Measurements from ENCODE around the gene AOPEP. TPM values are rescaled to one million over a fixed set of nuclear protein-coding genes. Genes with fewer than 3 reads are reported as not detected.

AOPEP gene
- total and polyA plus RNA-seq, 2 of the 13 experiments (the other 11 are each of a cell fraction or from before 2014, with no cell fraction given), result 22.2 to 41.6 TPM

DNA sequence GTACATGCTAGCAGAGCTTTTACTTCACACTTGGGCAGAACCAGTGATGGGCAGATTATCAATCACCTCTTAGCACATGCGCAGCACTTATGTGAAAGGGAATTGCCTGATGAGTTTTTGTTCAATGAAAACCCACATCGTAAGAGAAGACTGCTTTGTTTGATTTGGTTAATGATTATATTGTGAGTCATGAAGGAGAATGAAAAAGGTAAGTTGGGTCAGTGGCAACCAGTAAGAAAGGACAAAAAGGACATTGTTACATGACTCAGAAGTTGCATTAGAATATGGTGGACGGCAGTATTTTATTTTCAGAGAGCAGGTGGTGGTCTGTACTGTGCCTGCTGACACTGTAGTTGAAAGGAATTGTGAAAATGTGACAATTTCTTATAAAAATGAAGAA, 127.4 kb downstream of the AOPEP start (continued):
- TF ChIP-seq PAXIP1 (CRISPR knock-in tag; conservative IDR thresholded peaks at IDR 0.05), result peak; percentile 70
- TF ChIP-seq NR2F6 (IDR thresholded peaks at IDR 0.05), result no peak
- no peak; the same call in 1 of the 2 replicates for TF ChIP-seq NR2F6 (CRISPR knock-in tag; IDR thresholded peaks at IDR 0.05)
- peak; percentile 36; the same call in 1 of the 2 replicates for TF ChIP-seq CREB1 (IDR thresholded peaks at IDR 0.05)
- peak; percentile 38; the same call in 1 of the 2 replicates for TF ChIP-seq CREB1 (CRISPR knock-in tag; IDR thresholded peaks at IDR 0.05)
- TF ChIP-seq PHB2 (IDR thresholded peaks at IDR 0.05; ENCODE audit: partially characterized antibody), result no peak
- no peak for TF ChIP-seq ZNF256 (CRISPR knock-in tag; conservative IDR thresholded peaks at IDR 0.05)
- no peak for TF ChIP-seq ATF7 (IDR thresholded peaks at IDR 0.05)
- TF ChIP-seq ATF7 (CRISPR knock-in tag; IDR thresholded peaks at IDR 0.05), result no peak
- no peak for TF ChIP-seq TOE1 (CRISPR knock-in tag; IDR thresholded peaks at IDR 0.05)
- TF ChIP-seq EP300 (IDR thresholded peaks at IDR 0.05; ENCODE audit: low read depth in 2 of 2, low read length in 2 of 2), result peak in 1 of 2 experiments; percentile 74; a peak in 2 of 4 replicates
- TF ChIP-seq EP300 (CRISPR knock-in tag; IDR thresholded peaks at IDR 0.05; ENCODE audit: borderline replicate concordance), result no peak
- no peak for TF ChIP-seq ZNF530 (CRISPR knock-in tag; IDR thresholded peaks at IDR 0.05; ENCODE audit: low read depth)
- TF ChIP-seq ZNF367 (CRISPR knock-in tag; IDR thresholded peaks at IDR 0.05; ENCODE audit: borderline replicate concordance), result no peak
- TF ChIP-seq THAP9 (CRISPR knock-in tag; IDR thresholded peaks at IDR 0.05; ENCODE audit: borderline replicate concordance), result no peak
- TF ChIP-seq, protein P1, sequence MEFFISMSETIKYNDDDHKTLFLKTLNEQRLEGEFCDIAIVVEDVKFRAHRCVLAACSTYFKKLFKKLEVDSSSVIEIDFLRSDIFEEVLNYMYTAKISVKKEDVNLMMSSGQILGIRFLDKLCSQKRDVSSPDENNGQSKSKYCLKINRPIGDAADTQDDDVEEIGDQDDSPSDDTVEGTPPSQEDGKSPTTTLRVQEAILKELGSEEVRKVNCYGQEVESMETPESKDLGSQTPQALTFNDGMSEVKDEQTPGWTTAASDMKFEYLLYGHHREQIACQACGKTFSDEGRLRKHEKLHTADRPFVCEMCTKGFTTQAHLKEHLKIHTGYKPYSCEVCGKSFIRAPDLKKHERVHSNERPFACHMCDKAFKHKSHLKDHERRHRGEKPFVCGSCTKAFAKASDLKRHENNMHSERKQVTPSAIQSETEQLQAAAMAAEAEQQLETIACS (CRISPR knock-in tag; IDR thresholded peaks at IDR 0.05), result no peak
- no peak for TF ChIP-seq ZNF720 (CRISPR knock-in tag; IDR thresholded peaks at IDR 0.05)
- TF ChIP-seq FIP1L1 (IDR thresholded peaks at IDR 0.05; ENCODE audit: borderline replicate concordance, insufficient read depth, low read depth, low read length), result no peak
- TF ChIP-seq HDAC6 (IDR thresholded peaks at IDR 0.05; ENCODE audit: low read depth, low read length), result no peak
- TF ChIP-seq ZFX (CRISPR knock-in tag; IDR thresholded peaks at IDR 0.05; ENCODE audit: low read depth), result no peak
- TF ChIP-seq UBTF (CRISPR knock-in tag; IDR thresholded peaks at IDR 0.05), result no peak
